NCI-H2171 (cell line): ENCODE results near the gene GREM2.

Experiments used
- DNase-seq: peaks from one replicate; lab custom pipeline; 2025; lab: John Stamatoyannopoulos, UW

The GREM2 gene

DNA sequence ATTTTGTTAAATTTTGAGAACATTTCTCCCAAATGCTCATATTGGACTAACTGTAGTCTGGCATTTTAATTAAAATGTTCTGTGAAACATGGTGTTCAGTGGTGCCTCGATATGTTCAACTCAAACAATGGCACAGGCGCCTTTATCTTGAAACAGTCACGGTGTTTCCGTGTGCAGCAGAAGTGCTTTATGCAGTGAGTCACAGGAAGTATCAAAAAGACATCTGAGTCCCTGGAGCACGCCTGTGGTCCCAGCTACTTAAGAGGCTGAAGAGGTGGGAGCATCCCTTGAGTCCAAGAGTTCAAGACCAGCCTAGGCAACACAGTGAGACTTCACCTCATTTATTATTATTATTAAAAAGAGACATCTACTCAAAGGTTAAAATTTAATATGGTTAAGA is 52.2 kb downstream of the GREM2 start:
- no peak for DNase-seq

DNA sequence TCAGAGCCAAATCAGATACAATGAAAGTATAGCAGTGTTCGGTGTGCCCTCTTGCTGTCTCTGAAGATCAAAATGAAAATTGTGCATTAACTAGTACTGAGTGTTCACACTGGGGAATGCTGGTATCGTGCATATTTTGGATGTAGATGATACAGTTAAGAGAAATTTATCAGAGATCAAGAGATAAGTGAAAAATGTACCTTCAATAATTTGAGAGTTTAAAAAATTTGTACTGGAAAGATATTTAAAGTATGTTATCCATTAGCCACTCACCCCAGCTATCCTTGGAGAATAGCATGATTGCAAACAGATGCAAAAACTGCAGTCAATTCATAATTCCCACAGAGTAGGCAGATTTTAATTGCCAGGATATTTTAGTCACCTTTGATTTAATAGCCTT is 56.4 kb downstream of the GREM2 start:
- DNase-seq: no peak

DNA sequence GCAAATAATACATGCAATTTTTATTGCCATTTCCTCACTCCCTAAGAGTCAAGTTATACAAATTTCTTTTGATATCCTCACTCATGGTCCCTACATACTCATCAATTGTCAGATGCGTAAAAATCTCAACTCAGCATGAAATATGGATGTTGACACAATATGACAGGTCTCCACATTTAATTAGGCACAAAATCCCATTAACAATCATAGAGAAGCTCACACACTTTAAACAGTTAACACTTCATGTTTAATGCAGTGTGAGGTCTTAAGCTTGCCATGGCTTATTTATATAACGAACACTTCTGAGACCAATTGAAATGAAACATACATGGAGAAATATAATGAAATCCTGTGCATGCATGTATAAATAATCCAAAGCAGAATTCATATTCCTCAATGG is 58.6 kb downstream of the GREM2 start:
- no peak for DNase-seq

DNA sequence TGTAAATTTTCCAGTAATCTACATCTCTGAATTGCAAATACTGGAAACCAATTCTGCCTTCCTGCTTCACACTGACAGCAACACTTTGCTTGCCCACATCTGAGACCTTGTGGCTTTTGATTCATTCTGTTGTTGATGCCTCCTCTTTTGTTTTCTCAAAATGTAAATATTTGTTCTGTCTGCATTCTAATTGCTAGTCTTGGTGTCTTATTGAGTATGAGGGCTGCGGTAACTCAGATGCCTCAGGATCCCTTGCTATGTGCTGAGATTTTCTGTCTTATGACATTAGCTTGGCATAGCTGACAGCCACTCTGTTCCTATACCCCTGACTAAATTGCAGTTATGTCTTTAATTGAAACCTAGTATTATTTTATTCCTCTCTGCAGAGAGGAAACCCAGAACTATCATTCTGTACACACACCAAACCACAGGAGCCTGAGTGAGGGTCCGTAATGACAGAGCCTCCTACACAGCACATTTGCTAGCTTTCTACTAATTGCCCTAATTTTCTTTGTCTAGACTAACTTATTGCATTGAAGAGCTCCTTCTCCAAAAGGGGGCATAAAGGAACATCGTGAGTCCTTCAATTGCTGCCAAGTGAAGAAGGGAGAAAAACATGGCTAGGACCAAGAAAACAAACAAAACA is 72.1 kb downstream of the GREM2 start:
- no peak for DNase-seq

DNA sequence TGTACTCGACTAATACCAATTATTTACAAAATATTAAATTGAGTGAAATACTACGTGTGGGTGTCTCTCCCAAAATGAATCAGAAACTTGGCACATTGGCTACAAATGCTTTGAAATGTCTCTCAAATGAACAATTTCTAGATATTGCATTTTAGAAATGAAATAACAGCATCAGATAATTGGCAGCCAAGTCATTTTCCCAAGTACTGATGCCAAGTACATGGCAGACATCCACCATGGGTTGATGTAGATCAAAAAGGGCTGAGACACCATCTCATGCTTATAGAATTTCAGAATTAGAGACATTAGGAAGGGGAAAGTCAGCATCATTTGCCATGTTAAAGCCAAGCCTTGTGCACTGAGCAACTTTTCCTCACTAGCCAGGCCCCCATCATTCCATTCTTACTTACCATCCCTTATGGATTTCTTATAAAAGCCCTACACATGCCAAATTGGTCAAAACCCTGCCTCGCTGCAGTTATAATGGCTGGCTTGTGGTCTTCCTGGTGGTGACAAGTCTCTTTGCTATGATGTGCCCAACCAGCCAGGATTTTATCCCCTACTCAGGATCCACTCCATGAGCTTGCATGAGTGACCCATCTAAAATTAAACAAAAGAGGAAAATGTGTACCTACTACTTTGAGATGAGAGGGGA is 73.1 kb downstream of the GREM2 start:
- DNase-seq: no peak

DNA sequence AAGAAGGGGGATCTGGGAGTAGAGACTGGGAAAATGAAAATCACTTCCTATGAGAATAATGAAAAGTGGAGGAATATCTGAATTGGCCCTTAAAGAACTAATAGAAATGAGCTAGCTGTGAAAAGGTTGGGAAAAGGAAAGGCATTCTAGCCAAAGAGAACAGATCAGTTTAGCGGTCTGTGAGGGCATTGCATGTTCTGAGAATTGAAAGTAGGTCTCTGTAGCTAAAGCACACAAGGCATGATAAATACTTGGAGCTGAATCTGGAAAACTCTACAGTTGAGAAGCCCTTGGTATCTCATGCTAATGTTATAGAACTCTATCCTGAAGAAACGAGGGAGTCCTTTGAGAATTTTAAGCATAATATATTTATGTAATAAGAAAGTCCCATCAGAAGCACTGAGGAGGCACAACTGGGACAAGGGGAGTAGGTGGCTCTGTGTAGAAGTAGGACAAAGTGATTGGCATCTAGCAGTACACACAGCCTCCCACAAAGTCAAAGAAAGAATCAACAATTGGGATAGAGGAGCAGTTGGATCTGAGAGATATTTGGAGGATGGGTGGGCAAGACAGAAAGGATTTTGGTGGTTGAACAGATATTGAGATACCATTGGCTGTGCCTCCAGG is 78.7 kb downstream of the GREM2 start:
- no peak for DNase-seq

DNA sequence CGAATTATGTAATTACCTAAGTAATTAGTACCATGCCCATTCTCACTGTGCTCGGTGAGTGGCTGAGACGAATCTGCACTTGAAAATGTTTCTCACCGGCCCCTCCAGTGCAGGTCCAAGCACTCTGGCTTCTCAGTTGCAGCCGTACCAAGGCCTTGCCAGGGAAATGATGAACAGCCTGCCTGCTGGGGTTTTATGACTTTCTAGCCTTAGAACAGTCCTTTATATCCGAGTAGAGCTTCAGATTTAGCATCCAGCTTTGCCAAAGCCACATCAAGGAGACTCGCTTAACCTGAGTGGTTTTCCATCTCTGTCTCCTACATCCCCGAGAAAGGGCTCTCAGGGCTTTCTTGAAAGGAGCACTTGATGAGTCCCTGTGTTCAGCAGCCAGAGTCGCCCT is 83.4 kb downstream of the GREM2 start:
- DNase-seq: no peak

DNA sequence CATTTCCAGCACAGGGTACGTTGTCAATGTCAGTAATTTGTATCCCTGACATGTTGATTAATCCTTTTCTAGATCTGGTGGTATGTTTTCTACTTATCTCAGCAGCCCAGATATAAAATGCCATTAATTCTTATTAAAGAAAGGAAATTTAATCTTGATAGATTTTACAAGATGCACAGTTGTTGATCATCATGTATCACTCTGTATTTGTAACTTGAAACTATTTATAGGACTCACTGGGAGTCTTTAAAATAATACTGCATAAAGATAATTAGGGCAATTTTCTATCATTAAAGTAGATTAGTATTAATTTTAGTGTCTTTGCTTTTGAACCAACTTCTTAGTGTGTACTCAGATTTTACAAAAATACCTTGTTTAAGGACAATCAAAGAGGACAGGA is 84.9 kb downstream of the GREM2 start:
- no peak for DNase-seq

DNA sequence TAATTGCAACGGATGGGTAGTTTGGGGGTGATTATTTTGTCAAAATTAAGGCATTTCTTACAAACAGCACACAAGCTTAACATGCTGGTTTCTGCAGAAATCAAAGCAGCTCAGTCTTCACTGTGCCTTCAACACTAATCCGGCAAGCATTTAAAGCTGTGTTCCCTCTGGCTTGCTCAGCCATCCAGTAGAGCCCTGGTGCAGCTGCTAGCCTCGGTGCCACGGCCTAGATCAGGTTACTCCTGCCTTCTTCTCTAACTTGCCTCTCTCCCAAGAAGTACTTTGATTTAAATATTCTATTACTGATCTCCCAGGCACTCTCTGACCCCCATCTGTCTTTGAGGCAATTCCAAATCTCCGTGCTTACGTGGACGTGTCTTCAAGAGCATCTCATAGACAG is 85.6 kb downstream of the GREM2 start:
- no peak for DNase-seq

DNA sequence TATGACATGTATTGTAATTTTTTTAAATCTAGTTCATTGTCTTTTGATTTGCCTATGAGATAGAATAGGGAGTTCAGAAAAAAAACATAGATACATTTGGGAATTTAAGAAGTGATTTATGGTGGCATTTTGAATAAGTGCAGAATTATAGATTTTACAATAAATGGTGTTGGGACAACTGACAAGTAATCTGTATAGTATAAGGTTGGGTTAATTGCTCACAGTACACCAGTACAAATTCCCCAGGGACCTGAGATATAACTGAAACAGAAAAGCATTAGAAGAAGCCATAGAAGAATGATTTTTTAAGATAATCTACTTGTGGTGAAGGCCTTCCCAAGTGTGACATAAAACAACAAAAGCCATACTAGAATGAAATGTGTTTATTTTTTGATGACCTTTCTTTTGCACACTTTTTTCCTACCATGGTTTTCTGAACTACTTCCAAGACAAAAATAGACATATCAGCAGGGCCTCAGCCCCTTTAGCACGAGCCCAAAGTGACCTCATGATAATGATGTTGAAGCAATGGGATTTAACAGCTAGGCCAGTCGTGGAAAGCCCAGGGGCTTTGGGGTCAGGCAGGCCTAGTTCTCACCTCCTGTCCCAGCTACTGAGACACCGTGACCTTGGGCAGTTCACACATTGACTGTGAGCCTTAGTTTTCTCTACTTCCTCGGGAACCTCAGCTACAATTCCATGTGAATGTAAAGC is 87.4 kb downstream of the GREM2 start:
- DNase-seq: no peak

DNA sequence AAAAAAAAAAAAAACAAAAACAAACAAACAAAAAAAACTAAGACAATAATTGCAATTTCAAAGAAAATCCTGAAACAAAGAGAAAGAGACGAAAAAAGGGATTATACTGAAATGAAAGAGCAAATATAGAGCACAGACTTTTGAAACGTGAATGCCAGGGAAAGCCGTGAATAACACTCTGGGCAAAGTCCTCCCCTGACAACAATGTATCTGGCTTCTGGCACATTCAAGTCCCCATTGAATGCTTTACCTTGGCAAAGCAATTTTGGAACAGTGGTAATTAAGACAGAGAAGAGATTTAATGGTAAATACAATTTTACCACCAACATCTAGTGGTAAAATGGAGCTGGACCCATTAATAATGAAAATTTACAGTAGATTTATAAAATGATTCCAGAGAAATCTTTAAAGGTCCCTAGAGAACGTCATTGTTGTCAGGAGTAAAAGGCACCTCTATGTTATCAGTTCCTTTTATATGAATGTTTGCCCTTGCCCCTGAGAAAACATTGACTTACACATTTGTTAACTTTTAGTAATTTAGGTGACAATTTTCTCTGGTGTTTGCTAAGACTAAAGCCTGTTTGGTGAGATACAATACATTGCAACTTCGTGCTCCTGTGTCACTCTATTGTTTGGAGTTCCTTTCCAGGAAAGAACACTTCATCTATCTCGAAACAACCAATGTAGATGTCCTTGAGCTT is 89.7 kb downstream of the GREM2 start:
- DNase-seq: no peak

DNA sequence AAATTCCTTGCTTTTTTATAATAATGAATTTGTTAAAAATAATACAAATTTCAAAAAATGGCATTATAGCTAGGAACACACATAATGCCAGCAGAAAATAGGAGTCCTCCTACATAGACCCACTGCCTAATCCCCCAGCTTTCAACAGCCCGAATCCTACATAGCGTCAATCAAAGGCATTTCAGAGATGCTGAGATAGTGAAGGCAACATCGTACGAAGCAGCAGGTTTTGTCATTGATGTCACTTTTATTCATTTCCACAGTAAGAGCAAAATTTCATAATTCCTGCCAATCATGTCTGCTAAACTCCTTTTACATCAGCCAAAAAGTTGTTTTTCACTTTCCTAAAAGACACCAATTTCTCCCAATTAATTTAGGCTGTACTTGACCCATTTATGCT is 94.1 kb downstream of the GREM2 start:
- DNase-seq: no peak

DNA sequence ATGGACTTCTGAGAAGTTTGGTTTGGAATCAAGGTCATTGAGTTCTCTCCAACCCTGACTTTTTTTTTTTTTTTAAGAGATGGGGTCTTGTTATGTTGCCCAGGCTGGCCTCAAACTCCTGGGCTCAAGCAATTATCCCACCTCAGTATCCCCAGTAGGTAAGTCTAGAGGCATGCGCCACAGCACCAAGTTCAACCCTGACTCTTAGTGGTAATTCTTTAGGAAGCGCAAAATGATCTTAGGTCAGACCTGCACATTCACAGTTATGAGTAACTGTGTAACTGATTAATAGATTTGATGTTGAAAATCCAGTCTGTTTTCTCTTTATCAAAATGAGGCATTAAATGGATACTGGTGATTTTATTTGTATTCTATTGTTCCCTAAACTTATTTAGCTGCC is 95.9 kb downstream of the GREM2 start:
- DNase-seq: no peak

DNA sequence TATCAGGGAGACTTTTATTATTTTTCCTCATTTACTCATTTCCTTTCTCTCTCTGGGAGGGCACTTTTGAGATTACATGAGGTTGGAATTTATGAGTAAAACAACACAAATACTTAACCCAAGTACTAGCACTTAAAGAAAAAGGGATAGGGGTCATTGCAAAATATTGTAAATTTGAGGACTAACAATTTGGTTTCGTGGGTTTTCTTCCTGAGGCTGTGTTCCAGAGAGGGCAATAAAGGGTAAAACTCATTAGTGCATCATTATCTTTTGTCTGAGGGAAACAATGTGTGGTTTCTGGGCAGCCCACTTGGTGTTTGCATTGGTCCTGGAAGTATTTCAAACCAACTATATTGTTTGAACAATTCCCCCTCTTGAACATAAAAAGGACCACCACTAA is 96.5 kb downstream of the GREM2 start:
- DNase-seq: no peak

DNA sequence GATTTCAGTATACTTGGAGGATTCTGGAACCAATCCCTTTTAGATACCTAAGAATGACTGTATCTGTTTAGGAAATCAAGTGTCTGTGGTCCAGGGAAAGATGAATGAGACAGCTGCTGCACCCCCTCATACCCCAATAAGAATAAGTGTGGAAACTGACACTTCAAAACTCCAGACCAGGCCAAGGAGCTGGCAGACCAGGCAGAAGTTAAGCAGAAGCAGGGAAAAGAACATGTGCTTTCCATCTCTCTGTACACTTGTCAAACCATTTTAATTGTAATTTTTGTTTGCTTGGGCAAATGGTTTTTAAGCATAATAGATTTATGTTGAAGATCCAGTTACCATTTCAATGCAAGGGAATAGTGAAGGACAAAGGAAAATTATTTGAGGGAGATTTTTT is 100.2 kb downstream of the GREM2 start:
- no peak for DNase-seq

DNA sequence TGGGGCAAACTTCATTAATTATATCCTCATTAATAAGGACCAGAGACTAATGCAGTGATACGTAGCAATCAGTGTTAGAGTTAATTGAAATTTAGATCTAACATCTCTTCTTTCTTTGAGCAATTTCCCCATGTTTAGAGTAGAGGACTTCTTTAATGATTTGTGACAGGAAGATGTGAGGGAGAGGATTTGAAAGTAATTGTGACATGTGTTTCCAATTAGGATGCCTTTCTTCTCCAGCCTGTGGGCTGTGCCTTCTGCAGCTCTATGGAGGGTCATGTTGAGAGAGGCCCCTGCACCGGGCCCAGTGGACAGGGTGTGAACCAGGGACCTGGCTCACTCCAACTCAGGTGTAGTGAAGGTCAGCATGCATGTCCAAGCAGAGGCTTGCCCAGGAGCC is 103.0 kb downstream of the GREM2 start:
- no peak for DNase-seq

DNA sequence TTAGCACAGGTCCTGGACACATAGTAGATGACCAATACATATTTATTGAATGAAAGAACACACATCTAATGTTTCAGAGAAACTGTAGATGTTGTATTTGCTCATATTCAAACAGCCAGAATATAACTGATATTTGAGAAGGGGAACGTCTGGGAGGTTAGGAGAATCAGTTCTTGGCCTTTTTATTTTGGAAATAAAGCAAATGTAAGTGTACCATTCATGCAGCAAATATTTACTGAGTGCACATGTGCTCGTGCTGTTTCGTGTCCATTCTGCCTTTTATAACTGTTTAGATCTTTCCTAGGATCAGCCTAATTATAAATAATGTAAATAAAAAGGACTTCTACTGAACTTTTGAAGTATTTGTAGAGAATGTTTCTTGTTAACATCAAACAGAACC is 103.8 kb downstream of the GREM2 start:
- DNase-seq: no peak

DNA sequence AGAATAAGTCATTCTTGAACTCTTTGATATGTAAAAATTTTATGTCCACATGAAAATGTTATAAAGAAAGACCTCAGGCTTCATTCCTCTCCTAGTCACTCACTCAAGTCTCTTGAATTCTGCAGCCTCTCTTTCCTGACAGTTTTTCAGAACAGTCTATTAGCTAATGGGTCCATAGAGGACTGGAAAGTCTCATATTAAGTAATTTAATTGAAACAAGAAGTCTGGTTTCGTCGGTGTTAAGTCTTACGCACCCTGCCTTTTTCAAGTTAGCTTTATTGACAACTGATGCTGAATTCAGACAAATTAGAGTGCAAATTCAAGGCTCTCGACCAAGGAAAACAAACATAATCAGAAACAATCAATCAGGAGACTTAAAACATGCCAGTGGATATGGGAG is 105.8 kb downstream of the GREM2 start:
- DNase-seq: no peak

DNA sequence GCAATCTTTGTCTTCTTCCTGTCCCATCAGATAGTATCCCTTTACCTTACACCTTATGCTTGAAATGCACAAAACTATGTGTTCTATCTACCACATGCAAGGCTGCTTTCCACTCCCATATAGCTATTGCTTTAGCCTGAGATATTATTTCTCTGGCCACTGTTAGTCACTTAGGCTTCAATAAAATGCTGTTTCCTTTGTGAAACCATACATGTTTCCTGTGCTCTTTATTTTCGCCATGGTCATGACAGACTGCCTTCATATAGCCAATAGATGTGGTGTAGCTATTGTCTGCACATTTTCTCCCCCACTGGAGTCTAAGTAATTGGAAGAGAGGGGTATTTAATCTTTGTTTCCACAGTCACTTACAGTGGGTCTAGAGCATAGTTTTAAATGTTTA is 108.4 kb downstream of the GREM2 start:
- DNase-seq: no peak

DNA sequence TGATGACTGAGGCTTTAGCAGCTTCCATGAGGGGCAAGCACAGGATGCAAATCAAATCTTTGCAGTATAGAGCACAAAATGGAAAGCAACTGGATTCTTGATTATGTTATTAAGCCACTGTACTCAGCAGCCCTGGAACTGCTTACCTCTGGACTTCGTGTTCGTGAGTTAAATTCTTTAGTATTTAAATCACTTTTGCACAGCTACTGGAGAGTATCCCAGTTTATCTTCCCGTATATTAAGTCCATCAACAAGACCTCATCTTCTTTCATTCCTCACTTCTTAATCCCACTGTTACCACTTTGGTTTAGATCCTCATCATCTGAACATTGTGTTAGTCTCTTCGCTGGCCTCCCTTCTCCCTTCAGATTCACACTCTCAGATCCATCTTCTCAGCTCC is 108.9 kb downstream of the GREM2 start:
- DNase-seq: no peak

DNA sequence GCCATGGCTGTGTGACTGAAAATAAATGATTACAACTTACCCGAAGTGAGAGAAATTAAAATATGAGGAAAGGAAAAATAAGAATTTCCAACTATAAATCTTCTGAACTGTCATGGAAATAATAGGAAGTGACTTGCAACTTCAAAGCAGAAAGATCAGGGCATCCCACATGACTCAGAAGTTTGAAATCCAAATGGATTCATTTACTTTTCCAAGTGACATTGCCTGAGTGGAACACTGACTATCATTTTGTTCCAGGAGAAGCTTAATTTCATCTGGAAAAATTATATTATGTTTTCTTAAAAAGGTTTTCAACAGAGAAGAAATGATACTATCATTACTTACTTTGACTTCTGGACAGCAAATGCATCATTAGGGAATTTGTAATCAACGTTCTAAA is 110.8 kb downstream of the GREM2 start:
- no peak for DNase-seq

DNA sequence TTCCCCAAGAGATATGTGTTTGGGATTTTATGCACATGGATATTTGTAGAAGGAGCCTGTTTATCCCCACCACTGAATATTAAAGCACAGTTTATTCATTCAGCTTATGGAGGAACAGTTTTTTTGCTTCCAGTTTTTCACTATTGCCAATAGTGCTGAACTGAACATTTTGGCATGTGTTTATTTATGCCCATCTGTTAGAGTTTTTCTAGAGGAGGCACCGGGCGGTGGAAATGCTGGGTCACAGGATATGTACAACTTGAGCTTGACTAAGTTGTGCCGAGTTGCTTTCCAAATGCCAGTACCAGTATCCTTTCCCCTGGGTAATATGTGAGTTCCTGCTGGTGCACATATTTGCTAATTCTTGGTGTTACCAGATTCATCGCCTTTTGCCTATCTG is 111.3 kb downstream of the GREM2 start:
- no peak for DNase-seq

DNA sequence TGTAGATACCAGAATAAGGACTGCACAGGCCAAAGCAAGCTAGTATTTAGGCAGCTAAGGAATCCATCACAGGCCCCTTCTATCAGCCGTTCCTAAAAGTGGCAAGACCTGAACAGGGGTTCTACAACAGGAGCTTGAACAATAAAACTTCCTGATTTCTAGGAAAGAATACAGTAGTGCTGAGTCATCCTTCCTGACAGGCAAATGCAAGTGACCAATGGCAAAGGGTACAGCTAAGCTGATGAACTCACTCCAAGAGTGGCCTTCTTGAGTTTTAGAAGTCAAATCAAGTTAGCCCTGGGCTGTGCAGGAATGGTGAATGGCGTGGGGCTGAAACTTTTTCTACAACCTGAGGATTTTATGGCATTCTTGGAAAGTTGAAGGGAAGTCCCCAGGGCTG is 112.9 kb downstream of the GREM2 start:
- no peak for DNase-seq
